ENCODE results near the gene OTUB1.

The OTUB1 gene

GRCh38 chr11:63942803-63943202, 43.4 kb upstream of the OTUB1 start:
- TF ChIP-seq CTCF (IDR thresholded peaks at IDR 0.05; ENCODE audit: extremely low read depth, missing control alignments), result no peak
- DNase-seq (ENCODE audit: low spot score), result no peak

- no peak for TF ChIP-seq CTCF (IDR thresholded peaks at IDR 0.05; ENCODE audit: extremely low read depth, missing control alignments)
- no peak for DNase-seq (ENCODE audit: low spot score)
Observed at GRCh38 chr11:63944987-63945386, 41.3 kb upstream of the OTUB1 start.

- TF ChIP-seq CTCF (IDR thresholded peaks at IDR 0.05; ENCODE audit: extremely low read depth, missing control alignments), result peak; percentile 64
- peak; percentile 61 for DNase-seq (ENCODE audit: low spot score)
Observed at GRCh38 chr11:63945477-63946163, 40.6 kb upstream of the OTUB1 start.

DNA sequence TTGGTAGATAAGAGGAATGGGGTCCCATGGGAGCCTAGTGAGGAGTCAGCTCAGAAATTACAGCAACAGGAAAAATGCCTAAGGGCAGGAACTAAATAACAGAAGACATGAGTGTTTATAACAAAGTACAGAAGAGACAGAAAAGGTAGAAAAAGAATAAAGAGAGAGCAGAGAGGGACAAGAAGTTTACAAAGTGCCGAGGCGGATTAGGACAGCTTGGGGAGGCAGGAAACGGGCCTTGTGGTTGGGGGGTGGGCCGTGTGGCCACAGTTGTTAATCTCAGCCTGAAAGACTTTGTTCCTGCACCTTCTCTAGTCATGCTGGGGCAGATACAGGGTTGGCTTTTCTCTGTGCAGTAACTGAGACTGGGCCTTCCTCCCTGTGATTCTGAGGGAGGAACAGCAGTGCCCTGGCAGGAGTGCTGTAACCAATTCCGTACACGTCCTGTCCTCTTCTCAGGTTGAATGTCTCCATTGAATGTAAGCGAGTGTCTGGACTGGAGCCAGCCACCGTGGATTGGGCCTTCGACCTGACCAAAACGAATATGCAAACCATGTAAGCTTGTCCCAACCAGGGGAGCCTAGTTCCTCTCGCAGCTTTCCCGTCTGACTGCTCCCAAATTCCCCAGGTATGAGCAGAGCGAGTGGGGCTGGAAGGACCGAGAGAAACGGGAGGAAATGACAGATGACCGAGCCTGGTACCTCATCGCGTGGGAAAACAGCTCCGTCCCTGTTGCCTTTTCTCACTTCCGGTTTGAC, 34.3 kb upstream of the OTUB1 start:
- TF ChIP-seq CTCF (IDR thresholded peaks at IDR 0.05; ENCODE audit: extremely low read depth, missing control alignments), result no peak
- DNase-seq (ENCODE audit: low spot score), result peak; percentile 57

DNA sequence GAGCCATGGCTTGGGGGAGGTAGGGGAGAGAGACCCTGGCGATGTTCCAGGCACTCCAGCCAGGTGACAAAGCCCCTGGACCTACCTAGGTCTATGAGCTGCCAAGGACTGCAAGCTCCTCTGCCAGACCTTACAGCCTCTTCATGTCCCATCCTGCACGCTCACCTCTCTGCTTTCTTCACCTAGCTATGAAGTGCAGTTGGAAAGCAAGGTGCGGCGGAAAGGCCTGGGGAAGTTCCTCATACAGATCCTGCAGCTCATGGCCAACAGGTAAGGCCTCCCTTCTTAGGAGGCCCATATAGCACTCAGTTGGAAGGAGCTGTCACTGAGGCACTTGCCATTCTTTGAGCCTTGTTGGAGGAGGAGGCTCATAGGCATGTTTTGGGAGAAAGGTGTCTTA, 33.7 kb upstream of the OTUB1 start:
- DNase-seq (ENCODE audit: low spot score), result no peak
- no peak for TF ChIP-seq CTCF (IDR thresholded peaks at IDR 0.05; ENCODE audit: extremely low read depth, missing control alignments)

- DNase-seq (ENCODE audit: low spot score), result no peak
Observed at GRCh38 chr11:63958008-63958407, 28.2 kb upstream of the OTUB1 start.

More at GRCh38 chr11:63958008-63958407, 28.2 kb upstream of the OTUB1 start:
- TF ChIP-seq CTCF (IDR thresholded peaks at IDR 0.05; ENCODE audit: extremely low read depth, missing control alignments), result no peak

Data from GM20000 (cell line).